CD4-positive, alpha-beta memory T cell (primary cell): Measurements from ENCODE around the gene IL17B. TPM values are rescaled to one million over a fixed set of nuclear protein-coding genes. Genes with fewer than 3 reads are reported as not detected.

Experiments used
- CTCF ChIA-PET: fragments of 350-600 bp; sonication (Branson Sonifier 250); formaldehyde crosslinking; loops from one replicate; lab custom pipeline; 2021; ENCODE audit warnings: inconsistent platforms; ENCODE audit not compliant: partially characterized antibody; lab: Charles Lee
- POLR2A ChIA-PET: fragments of 350-600 bp; sonication (Branson Sonifier 250); formaldehyde crosslinking; loops from one replicate; lab custom pipeline; 2021; ENCODE audit not compliant: partially characterized antibody; lab: Charles Lee
- DNase-seq, 5 donors: peaks; one replicate each; pipeline versions ENCODE4 v3.0.0 to v3.0.0-alpha.2; 2020 to 2022; ENCODE audit warnings: mixed read lengths in 1 of 5
- H3K27ac ChIP-seq: one replicate; pipeline ENCODE4 v1.7.0; 2013; ENCODE audit warnings: low read depth, low read length
- H3K27me3 ChIP-seq: 2 replicates; pipeline ENCODE4 v1.7.0; 2013; ENCODE audit warnings: mild to moderate bottlenecking, low read length, moderate library complexity; ENCODE audit not compliant: insufficient read depth
- H3K36me3 ChIP-seq: 2 replicates; pipeline ENCODE4 v1.7.0; 2013; ENCODE audit warnings: mild to moderate bottlenecking, low read length, moderate library complexity; ENCODE audit not compliant: insufficient read depth
- H3K4me1 ChIP-seq: 2 replicates; pipeline ENCODE4 v1.7.0; 2013; ENCODE audit warnings: mild to moderate bottlenecking, low read length, moderate library complexity; ENCODE audit not compliant: insufficient read depth
- H3K4me3 ChIP-seq, 2 donors: one replicate each; pipeline ENCODE4 v1.7.0; 2013; ENCODE audit warnings: low read length in 2 of 2, mild to moderate bottlenecking in 1 of 2
- H3K9me3 ChIP-seq, 2 donors: one replicate each; pipeline ENCODE4 v1.7.0; 2013; ENCODE audit warnings: low read length in 2 of 2, control low read depth in 1 of 2; ENCODE audit not compliant: control insufficient read depth in 1 of 2
- H3K27ac Mint-ChIP-seq, 7 donors: one replicate each; pipeline ENCODE4 v1.8.0; 2020 to 2021; ENCODE audit warnings: mixed read lengths in 7 of 7, mild to moderate bottlenecking in 6 of 7, inconsistent platforms in 3 of 7, moderate library complexity in 3 of 7
- H3K27me3 Mint-ChIP-seq, 2 donors: one replicate each; pipeline ENCODE4 v1.8.0; 2020 to 2021; ENCODE audit warnings: mixed read lengths in 2 of 2
- H3K36me3 Mint-ChIP-seq, 2 donors: one replicate each; pipeline ENCODE4 v1.8.0; 2020 to 2021; ENCODE audit warnings: mixed read lengths in 2 of 2, inconsistent platforms in 1 of 2, mild to moderate bottlenecking in 1 of 2
- H3K4me1 Mint-ChIP-seq, 4 donors: one replicate each; pipeline ENCODE4 v1.8.0; 2020 to 2021; ENCODE audit warnings: mixed read lengths in 4 of 4, mild to moderate bottlenecking in 1 of 4
- H3K4me3 Mint-ChIP-seq, 8 donors: one replicate each; pipeline ENCODE4 v1.8.0; 2020 to 2021; ENCODE audit warnings: mixed read lengths in 8 of 8, mild to moderate bottlenecking in 7 of 8, moderate library complexity in 6 of 8, inconsistent platforms in 3 of 8
- H3K9me3 Mint-ChIP-seq, 8 donors: one replicate each; pipeline ENCODE4 v1.8.0; 2020 to 2021; ENCODE audit warnings: mixed read lengths in 8 of 8, mild to moderate bottlenecking in 5 of 8, inconsistent platforms in 3 of 8, moderate library complexity in 1 of 8
- intact Hi-C: fragments of 100-400 bp; cut with micrococcal nuclease; formaldehyde crosslinking; loops from one replicate; pipeline ENCODE4 v1.15.1; 2023
- polyA plus RNA-seq, 2 donors: library from polyadenylated mRNA; unstranded; fragments of 300-500 nt; fragmentation: Illumina TruSeq; gene quantifications; one replicate each; pipeline ENCODE4 v1.2.3, GENCODE V29; 2021
- total RNA-seq, 2 experiments: library from RNA; stranded (reverse); gene quantifications; one replicate each; pipeline ENCODE4 v1.2.3, GENCODE V29; 2021

Gene IL17B
- total and polyA plus RNA-seq, 4 experiments from 2014 or later, result not detected

DNA sequence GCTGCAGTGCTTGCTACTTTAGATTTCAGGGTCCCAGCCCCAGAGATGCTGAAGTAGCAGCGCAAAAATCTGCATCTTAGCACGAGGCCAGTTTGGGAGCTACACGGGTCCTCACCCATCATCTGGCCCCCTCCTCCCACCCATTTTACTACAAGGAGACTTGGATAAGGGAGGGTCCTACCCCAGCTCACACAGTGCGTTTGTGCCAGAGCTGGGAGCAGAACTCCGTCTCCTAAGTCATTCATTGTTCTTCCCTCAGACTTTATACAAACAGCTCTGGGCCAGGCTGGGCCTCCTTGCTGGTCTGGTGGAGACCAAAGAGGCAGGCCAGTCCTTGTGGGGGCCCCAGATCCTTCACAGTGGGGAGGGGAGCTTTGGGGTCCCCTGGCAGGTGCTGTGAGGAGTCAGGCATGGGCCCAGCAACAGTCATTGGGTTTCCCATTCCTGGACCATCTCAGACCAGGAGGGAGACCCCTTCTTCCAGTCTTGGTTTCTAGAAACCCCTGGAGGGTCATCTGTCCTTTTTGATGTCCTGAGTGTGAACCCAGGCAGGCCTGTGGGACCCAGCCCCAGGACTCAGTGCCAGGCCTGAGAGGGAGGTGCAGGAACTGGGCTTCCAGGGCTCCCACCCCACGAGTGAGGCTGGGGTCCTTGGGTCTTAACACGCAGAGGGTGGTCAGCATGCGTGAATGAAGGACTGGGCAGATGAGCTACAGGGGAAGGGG lies 2.3 kb upstream of the IL17B start:
- H3K27ac Mint-ChIP-seq, result peak overlapping the region in 2 of 7 donors; percentile 53 to 68
- intact Hi-C loops, result no loop called here
- H3K4me3 Mint-ChIP-seq, result no peak overlapping the region
- H3K27ac ChIP-seq, result no peak overlapping the region
- no peaks in the 10 kb centered on the region for H3K27me3 ChIP-seq
- H3K4me3 ChIP-seq, result no peak overlapping the region
- H3K4me1 ChIP-seq, result no peaks in the 10 kb centered on the region
- H3K4me1 Mint-ChIP-seq, result peaks cover 0 to 4% (median 1%) of the 10 kb centered on the region in 4 donors
- peaks cover 0 to 4% of the 10 kb centered on the region in 2 donors for H3K36me3 Mint-ChIP-seq
- no peaks in the 10 kb centered on the region for H3K9me3 Mint-ChIP-seq
- no peaks in the 10 kb centered on the region for H3K36me3 ChIP-seq
- H3K9me3 ChIP-seq, result no peaks in the 10 kb centered on the region
- ChIA-PET POLR2A (no interaction called here), CTCF (interaction anchor here (0.7 to 6.9 kb wide), 25 partner anchors 9 to 199 kb away, joined by 3 to 84 read pairs (median 5); partner anchors contain the start of gene CSNK1A1)
- H3K27me3 Mint-ChIP-seq, result peaks cover 3 to 4% of the 10 kb centered on the region in 2 donors
- no peak for DNase-seq

DNA sequence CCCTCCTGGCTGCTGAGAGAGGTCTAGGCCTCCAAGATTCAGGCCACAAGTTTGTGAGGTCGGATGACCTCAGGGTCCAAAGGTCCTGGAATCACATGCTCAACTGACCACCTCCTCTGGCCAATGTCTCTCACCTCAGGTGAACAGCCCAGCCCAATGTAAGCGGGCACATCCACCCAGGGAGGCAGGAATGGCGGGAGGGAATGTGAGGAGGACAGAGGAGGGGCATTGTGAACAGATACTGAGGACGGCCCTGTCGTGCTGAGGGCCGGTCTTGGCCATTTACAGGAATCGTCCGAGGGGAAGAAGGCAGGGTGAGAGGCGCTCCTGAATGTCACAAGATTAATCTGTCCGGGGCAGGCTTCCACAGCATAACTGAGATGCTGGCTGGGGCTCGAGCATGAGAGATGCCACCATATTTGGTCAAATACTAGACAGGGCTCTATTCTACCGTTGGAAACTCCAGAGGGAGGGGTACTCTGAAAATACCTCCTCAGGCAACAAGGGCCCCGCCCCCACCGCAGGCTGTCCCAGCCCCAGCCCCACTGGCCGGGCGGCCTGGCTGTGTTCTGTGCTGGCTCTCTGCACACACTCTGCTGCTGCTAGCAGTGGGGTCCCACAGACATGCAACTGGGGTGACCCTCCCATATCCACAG lies 1.5 kb upstream of the IL17B start:
- Histone ChIP-seq H3K36me3 (no peaks in the 10 kb centered on the region), H3K4me1 (no peaks in the 10 kb centered on the region), H3K4me3 (no peak overlapping the region), H3K9me3 (no peaks in the 10 kb centered on the region), H3K27me3 (no peaks in the 10 kb centered on the region), H3K27ac (no peak overlapping the region)
- H3K36me3 Mint-ChIP-seq, result peaks cover 0 to 4% of the 10 kb centered on the region in 2 donors
- ChIA-PET POLR2A (interaction anchor here (0.7 kb wide), 1 partner anchor 14 kb away, joined by 3 read pairs; no protein-coding TSS in a partner anchor), CTCF (interaction anchor here (0.8 to 6.9 kb wide), 20 partner anchors 8 to 188 kb away, joined by 3 to 84 read pairs (median 7); partner anchors contain the start of genes CSNK1A1 and GRPEL2)
- no peak overlapping the region for H3K4me3 Mint-ChIP-seq
- intact Hi-C loops, result no loop called here
- H3K9me3 Mint-ChIP-seq, result no peaks in the 10 kb centered on the region
- DNase-seq, result no peak
- H3K4me1 Mint-ChIP-seq, result peaks cover 0 to 4% (median 1%) of the 10 kb centered on the region in 4 donors
- H3K27ac Mint-ChIP-seq, result no peak overlapping the region
- H3K27me3 Mint-ChIP-seq, result peaks cover 3 to 4% of the 10 kb centered on the region in 2 donors

DNA sequence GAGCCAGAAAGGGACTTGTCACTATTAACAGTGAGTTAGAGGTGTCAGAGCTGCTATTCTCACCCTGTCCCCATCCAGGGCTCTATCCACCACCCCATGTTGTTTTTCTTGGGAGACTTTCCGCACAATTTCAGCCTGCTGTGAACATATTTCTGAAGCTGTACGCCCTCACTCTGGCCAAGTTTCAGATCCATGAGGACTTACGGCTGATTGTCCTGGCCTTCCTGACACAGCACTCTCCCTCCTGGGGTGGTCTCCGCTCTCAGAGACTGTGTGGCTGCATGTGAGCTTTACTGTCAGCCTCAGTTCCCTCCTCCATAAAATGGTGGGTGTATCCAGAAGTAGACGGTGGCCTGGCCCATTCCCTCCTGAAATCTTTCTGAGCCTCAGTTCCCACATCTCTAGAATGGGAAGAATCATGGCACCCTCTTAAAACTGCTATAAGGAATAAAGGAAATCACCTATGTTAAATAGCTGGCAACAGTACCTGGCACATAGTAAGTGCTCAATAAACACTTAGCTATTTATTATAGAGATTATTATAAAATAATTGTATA lies 804 bp upstream of the IL17B start:
- no peak overlapping the region for H3K27ac Mint-ChIP-seq
- intact Hi-C loops, result no loop called here
- no peak overlapping the region for H3K27ac ChIP-seq
- no peaks in the 10 kb centered on the region for H3K36me3 ChIP-seq
- H3K27me3 ChIP-seq, result no peaks in the 10 kb centered on the region
- POLR2A ChIA-PET, result interaction anchor here (0.7 kb wide), 1 partner anchor 13 kb away, joined by 3 read pairs; no protein-coding TSS in a partner anchor
- H3K36me3 Mint-ChIP-seq, result peaks cover 0 to 4% of the 10 kb centered on the region in 2 donors
- peaks cover 0 to 4% (median 1%) of the 10 kb centered on the region in 4 donors for H3K4me1 Mint-ChIP-seq
- CTCF ChIA-PET, result interaction anchor here (0.6 to 6.9 kb wide), 14 partner anchors 8 to 196 kb away, joined by 3 to 84 read pairs (median 4); partner anchors contain the start of gene GRPEL2
- H3K9me3 ChIP-seq, result no peaks in the 10 kb centered on the region
- no peak overlapping the region for H3K4me3 ChIP-seq
- no peak overlapping the region for H3K4me3 Mint-ChIP-seq
- no peaks in the 10 kb centered on the region for H3K4me1 ChIP-seq
- H3K9me3 Mint-ChIP-seq, result no peaks in the 10 kb centered on the region
- DNase-seq, result no peak
- H3K27me3 Mint-ChIP-seq, result peaks cover 3 to 4% of the 10 kb centered on the region in 2 donors

- Histone ChIP-seq H3K27ac (no peak overlapping the region), H3K36me3 (no peaks in the 10 kb centered on the region), H3K9me3 (no peaks in the 10 kb centered on the region), H3K27me3 (no peaks in the 10 kb centered on the region), H3K4me3 (no peak overlapping the region), H3K4me1 (no peaks in the 10 kb centered on the region)
- peaks cover 3 to 4% of the 10 kb centered on the region in 2 donors for H3K27me3 Mint-ChIP-seq
- CTCF ChIA-PET, result interaction anchor here (1.1 to 6.9 kb wide), 4 partner anchors 10 to 190 kb away, joined by 4 to 84 read pairs (median 5); no protein-coding TSS in a partner anchor
- peaks cover 0 to 4% of the 10 kb centered on the region in 2 donors for H3K36me3 Mint-ChIP-seq
- no peaks in the 10 kb centered on the region for H3K9me3 Mint-ChIP-seq
- H3K4me3 Mint-ChIP-seq, result no peak overlapping the region
- peaks cover 0 to 4% (median 1%) of the 10 kb centered on the region in 4 donors for H3K4me1 Mint-ChIP-seq
- POLR2A ChIA-PET, result no interaction called here
- peak overlapping the region in 1 of 7 donors; percentile 40 for H3K27ac Mint-ChIP-seq
- no peak for DNase-seq
- intact Hi-C loops, result no loop called here
Observed at GRCh38 chr5:149378241-149378820, 761 bp downstream of the IL17B start.

DNA sequence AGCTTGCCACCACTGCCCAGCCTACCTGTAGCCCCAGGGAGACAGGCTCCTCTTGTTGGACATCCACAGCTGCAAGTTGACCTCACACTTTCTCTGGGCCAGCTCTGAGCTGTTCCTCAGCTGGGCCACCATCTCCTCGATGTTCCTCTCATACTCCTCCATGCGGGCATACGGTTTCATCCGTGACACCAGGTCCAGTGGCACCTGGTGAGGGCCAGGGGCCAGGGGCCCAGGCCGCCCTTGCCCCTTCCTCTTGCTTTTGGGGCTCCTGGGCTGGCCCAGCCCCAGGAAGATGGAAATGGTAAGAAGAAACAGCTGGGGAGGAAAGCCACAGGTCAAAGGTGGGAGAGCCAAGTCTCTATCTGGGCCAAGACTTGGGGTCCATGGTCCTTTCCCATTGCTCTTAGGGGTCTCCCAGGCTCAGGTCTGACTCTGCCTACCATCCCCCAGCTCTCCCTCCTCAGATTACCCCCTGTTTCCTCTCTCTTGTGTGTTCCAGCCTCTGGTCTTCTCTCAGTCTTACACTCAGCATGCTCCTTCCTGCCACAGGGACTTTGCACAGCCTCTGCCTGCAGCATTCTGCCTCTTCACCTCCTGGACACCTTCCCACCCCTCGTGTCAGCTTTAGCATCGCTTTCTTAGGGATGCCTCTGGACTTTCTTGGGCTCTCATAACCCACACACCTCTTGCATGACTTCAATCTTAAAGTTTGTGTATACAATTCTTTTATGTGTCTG lies 2.2 kb downstream of the IL17B start:
- Histone ChIP-seq H3K27me3 (no peaks in the 10 kb centered on the region), H3K27ac (no peak overlapping the region), H3K4me1 (no peaks in the 10 kb centered on the region), H3K36me3 (no peaks in the 10 kb centered on the region), H3K4me3 (no peak overlapping the region), H3K9me3 (no peaks in the 10 kb centered on the region)
- H3K4me1 Mint-ChIP-seq, result peaks cover 0 to 2% (median under 1%) of the 10 kb centered on the region in 4 donors
- CTCF ChIA-PET, result interaction anchor here (0.8 to 12.5 kb wide), 7 partner anchors 8 to 184 kb away, joined by 3 to 337 read pairs (median 5); partner anchors contain the start of genes GRPEL2 and PCYOX1L
- H3K4me3 Mint-ChIP-seq, result no peak overlapping the region
- H3K36me3 Mint-ChIP-seq, result peaks cover 0 to 4% of the 10 kb centered on the region in 2 donors
- H3K27ac Mint-ChIP-seq, result peak overlapping the region in 1 of 7 donors; percentile 49
- intact Hi-C loops, result no loop called here
- peaks cover 1 to 3% of the 10 kb centered on the region in 2 donors for H3K27me3 Mint-ChIP-seq
- POLR2A ChIA-PET, result no interaction called here
- DNase-seq, result no peak
- H3K9me3 Mint-ChIP-seq, result no peaks in the 10 kb centered on the region

GRCh38 chr5:149376104-149376503 lies 3.0 kb downstream of the IL17B start:
- H3K4me1 Mint-ChIP-seq, result peaks cover 3 to 6% (median 5%) of the 10 kb centered on the region in 4 donors
- no peaks in the 10 kb centered on the region for H3K9me3 Mint-ChIP-seq
- ChIA-PET POLR2A (interaction anchor here (0.6 kb wide), 1 partner anchor 30 kb away, joined by 3 read pairs; no protein-coding TSS in a partner anchor), CTCF (interaction anchor here (0.8 to 12.5 kb wide), 6 partner anchors 9 to 555 kb away, joined by 3 to 337 read pairs (median 8); partner anchors contain the start of genes GRPEL2 and PCYOX1L)
- Histone ChIP-seq H3K9me3 (no peaks in the 10 kb centered on the region), H3K4me1 (no peaks in the 10 kb centered on the region), H3K27ac (no peak overlapping the region), H3K27me3 (no peaks in the 10 kb centered on the region), H3K36me3 (no peaks in the 10 kb centered on the region), H3K4me3 (no peak overlapping the region)
- intact Hi-C loops, result no loop called here
- peaks cover 0 to 2% of the 10 kb centered on the region in 2 donors for H3K27me3 Mint-ChIP-seq
- peak overlapping the region in 1 of 7 donors; percentile 11 for H3K27ac Mint-ChIP-seq
- no peak for DNase-seq
- H3K4me3 Mint-ChIP-seq, result no peak overlapping the region
- peaks cover 0 to 4% of the 10 kb centered on the region in 2 donors for H3K36me3 Mint-ChIP-seq
